NCI-H2107 treated with DMSO at 0.1 percent for 48 hours (cell line): Measurements from ENCODE around the gene TNC.

ENCODE experiments used
- DNase-seq: peaks from one replicate; lab custom pipeline; 2025; ENCODE audit not compliant: unreplicated experiment; lab: John Stamatoyannopoulos, UW

Gene TNC

GRCh38 chr9:115117999-115118878 lies at the start of gene TNC:
TSS of gene TNC (minus strand) at chr9:115118157. CDS start at chr9:115091018, 27,139 bp downstream.
- no peak for DNase-seq

GRCh38 chr9:115167175-115167574 lies 49.2 kb upstream of the TNC start:
- DNase-seq, result no peak

GRCh38 chr9:115165233-115165632 lies 47.3 kb upstream of the TNC start:
- no peak for DNase-seq

- no peak for DNase-seq
Measured at GRCh38 chr9:115164511-115164974, 46.6 kb upstream of the TNC start.

- DNase-seq, result no peak
Measured at GRCh38 chr9:115162946-115163345, 45.0 kb upstream of the TNC start.

- no peak for DNase-seq
Measured at GRCh38 chr9:115161446-115161845, 43.5 kb upstream of the TNC start.

GRCh38 chr9:115158661-115159481 lies 40.9 kb upstream of the TNC start:
- no peak for DNase-seq

- no peak for DNase-seq
Measured at GRCh38 chr9:115157245-115157674, 39.3 kb upstream of the TNC start.

- no peak for DNase-seq
Measured at GRCh38 chr9:115155037-115155436, 37.1 kb upstream of the TNC start.

- DNase-seq, result no peak
Measured at GRCh38 chr9:115154617-115155016, 36.7 kb upstream of the TNC start.

GRCh38 chr9:115152281-115152820 lies 34.4 kb upstream of the TNC start:
- no peak for DNase-seq

GRCh38 chr9:115148721-115149120 lies 30.8 kb upstream of the TNC start:
- no peak for DNase-seq

GRCh38 chr9:115146581-115147021 lies 28.6 kb upstream of the TNC start:
- DNase-seq, result no peak

- no peak for DNase-seq
Measured at GRCh38 chr9:115144706-115145105, 26.7 kb upstream of the TNC start.

GRCh38 chr9:115143689-115144088 lies 25.7 kb upstream of the TNC start:
- no peak for DNase-seq

- no peak for DNase-seq
Measured at GRCh38 chr9:115142517-115143270, 24.7 kb upstream of the TNC start.

GRCh38 chr9:115142090-115142489 lies 24.1 kb upstream of the TNC start:
- no peak for DNase-seq

- DNase-seq, result no peak
Measured at GRCh38 chr9:115141612-115142011, 23.7 kb upstream of the TNC start.

- DNase-seq, result no peak
Measured at GRCh38 chr9:115138151-115138550, 20.2 kb upstream of the TNC start.

- DNase-seq, result no peak
Measured at GRCh38 chr9:115137526-115137925, 19.6 kb upstream of the TNC start.
